ENCODE measurements around the gene MAGEC2. TPM values are rescaled to one million over a fixed set of nuclear protein-coding genes. Genes with fewer than 3 reads are reported as not detected.

The MAGEC2 gene, protein sequence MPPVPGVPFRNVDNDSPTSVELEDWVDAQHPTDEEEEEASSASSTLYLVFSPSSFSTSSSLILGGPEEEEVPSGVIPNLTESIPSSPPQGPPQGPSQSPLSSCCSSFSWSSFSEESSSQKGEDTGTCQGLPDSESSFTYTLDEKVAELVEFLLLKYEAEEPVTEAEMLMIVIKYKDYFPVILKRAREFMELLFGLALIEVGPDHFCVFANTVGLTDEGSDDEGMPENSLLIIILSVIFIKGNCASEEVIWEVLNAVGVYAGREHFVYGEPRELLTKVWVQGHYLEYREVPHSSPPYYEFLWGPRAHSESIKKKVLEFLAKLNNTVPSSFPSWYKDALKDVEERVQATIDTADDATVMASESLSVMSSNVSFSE
- 0.15 TPM in 1 of 2 replicates, not detected in the other for total RNA-seq

GRCh38 chrX:142204522-142205433 is at the start of gene MAGEC2:
Gene MAGEC2, minus strand, starts transcription at chrX:142205290. Its CDS starts 1,303 bp downstream, at chrX:142203987.

Measured in smooth muscle cell of trachea (primary cell).